ENCODE results near the gene FYB2. TPM values are rescaled to one million over a fixed set of nuclear protein-coding genes. Genes with fewer than 3 reads are reported as not detected.

FYB2 gene
- total RNA-seq, 1 experiment from 2014 or later: not detected

DNA sequence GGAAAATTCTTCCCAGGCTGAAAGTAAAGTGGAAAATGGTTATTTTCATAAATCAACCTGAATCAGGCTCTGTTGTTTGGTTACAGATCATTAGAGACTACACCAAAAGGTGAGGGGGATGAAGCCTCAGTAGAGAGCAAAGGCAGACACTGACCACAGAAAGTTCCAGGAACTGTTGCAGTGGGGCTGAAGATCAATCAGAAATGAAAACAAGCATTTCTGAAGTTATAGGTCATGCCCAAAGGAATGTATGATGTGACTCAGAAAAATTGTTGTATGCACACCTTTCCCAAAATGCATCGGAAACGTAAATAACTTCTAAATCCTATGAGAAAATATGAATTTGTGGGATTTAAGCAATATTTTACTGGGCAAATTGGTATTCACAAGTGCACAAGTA is 63.3 kb downstream of the FYB2 start:
- no peaks in the 10 kb centered on the region for H3K36me3 ChIP-seq
- no peaks in the 10 kb centered on the region for H3K9me3 ChIP-seq (replicated peaks)
- no peaks in the 10 kb centered on the region for H3K27me3 ChIP-seq
- no peak overlapping the region for H3K27ac ChIP-seq
- H3K4me3 ChIP-seq: no peak overlapping the region
- H3K4me1 ChIP-seq: no peaks in the 10 kb centered on the region
- no peak for DNase-seq

DNA sequence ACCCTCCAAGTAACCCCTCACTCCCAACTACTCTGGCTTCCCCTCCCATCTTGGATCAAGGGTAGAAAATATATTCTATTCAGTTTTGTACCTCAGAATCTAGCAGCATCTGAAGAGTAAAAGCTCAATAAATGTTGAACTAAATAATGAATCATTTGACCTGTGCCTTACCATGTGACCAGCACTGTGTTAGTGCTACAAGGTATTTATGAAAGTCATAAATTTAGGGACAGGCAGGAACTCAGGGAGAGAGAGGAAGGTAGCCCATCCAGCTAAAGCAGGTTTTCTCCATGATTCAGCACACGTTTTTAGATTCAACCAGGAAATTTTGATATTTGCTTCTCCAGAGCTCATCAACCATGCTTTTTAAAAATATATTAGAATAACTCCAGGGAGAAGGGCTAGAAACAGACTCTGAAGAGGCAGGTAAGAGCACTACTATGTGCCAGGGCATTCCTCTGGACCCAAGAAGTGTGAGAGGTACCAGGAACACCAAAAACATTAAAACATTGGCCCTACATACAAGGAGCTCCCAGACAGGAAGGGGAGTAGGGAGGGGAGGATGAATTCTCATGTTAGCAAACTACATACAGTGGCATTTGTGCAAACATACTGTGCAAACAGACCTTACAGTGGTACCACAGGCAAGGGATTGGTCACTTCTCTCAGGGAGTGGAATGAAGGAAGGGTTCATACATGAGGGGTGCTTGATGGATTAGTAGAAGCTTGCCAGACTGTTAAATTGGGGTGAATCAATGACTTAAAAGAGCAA is 64.3 kb downstream of the FYB2 start:
- no peaks in the 10 kb centered on the region for H3K36me3 ChIP-seq
- no peak for DNase-seq
- H3K27ac ChIP-seq: no peak overlapping the region
- no peaks in the 10 kb centered on the region for H3K27me3 ChIP-seq
- no peak overlapping the region for H3K4me3 ChIP-seq
- H3K9me3 ChIP-seq (replicated peaks): no peaks in the 10 kb centered on the region
- no peaks in the 10 kb centered on the region for H3K4me1 ChIP-seq

DNA sequence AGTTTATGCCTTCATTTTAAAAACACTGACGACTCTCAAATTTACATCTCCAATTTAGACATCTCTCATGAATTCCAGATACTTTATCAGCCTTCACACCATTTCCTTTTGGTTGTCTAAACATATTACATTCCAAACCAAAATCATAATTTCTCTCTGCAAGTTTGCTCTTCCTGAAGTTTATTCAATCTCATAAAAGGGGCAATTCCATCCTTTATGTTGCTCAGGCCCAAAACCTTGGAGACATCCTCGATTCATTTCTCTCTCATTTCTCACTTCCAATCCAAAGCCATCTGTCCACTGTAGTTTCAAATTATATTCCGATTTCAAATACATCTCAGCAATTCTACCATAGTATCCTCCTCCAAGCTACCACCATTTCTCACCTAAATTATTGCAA is 74.0 kb downstream of the FYB2 start:
- no peaks in the 10 kb centered on the region for H3K4me1 ChIP-seq
- no peak overlapping the region for H3K4me3 ChIP-seq
- DNase-seq: no peak
- no peak overlapping the region for H3K27ac ChIP-seq
- H3K27me3 ChIP-seq: no peaks in the 10 kb centered on the region
- no peaks in the 10 kb centered on the region for H3K9me3 ChIP-seq (replicated peaks)
- no peaks in the 10 kb centered on the region for H3K36me3 ChIP-seq

DNA sequence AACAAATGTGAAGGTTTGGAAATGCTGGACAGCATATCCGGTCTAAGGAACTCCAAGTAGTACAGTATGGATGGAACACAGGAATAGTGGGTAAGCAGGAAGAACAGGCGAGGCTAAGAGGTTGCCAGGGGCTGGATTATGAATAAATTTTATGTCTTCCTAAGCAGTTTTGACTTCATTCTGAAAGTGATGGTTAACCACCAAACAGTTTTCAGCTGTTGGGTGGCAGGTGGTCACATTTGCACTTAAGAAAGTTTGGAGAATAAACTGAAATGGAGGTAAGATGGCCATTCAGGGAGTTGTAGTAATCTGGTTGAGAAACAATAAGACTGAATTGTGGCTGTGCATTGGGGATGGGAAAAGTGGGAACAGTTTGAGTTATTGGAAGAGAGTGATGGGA is 90.2 kb downstream of the FYB2 start:
- no peak for DNase-seq
- Histone ChIP-seq H3K4me1 (no peaks in the 10 kb centered on the region), H3K9me3 (replicated peaks) (no peaks in the 10 kb centered on the region), H3K27me3 (no peaks in the 10 kb centered on the region), H3K27ac (no peak overlapping the region), H3K4me3 (no peak overlapping the region), H3K36me3 (no peaks in the 10 kb centered on the region)

DNA sequence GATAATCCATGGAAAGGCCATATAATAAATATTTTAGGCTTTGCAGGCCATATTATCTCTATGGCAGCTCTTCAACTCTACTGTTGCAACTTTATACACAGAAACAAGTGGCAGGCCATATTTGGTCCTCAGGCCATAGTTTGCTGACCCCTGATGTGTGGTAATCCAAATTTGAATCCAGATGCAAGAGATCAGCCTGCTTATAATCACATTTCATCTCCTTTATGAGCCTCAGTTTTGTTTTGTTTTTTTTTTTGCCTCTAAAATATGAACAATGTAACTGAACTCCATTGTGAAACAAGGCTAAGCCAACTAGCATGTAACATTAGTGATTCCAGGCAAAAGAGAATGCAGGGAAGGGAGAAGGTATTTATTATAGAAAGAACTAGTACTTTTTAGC is 92.5 kb downstream of the FYB2 start:
- H3K4me3 ChIP-seq: no peak overlapping the region
- H3K27ac ChIP-seq: no peak overlapping the region
- H3K4me1 ChIP-seq: no peaks in the 10 kb centered on the region
- no peaks in the 10 kb centered on the region for H3K9me3 ChIP-seq (replicated peaks)
- DNase-seq: no peak
- H3K36me3 ChIP-seq: no peaks in the 10 kb centered on the region
- no peaks in the 10 kb centered on the region for H3K27me3 ChIP-seq

DNA sequence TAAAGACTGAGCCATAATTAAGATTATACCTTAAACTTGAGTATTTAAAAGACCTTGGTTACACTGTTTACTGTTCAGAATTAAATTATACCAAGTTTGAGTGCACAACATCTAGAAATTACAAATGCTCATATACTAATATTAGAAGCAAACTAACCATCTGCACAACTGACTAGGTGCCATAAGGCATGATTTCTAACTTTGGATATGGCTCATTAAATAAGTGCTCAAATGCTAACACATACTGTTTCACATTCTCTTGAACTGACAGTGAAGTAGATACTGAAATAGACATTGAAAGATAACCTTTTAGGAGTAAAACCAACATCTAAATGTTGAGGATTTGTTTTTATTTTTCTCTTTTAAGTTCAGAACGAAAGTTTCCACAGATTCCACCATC is 100.0 kb downstream of the FYB2 start:
- Histone ChIP-seq H3K9me3 (replicated peaks) (no peaks in the 10 kb centered on the region), H3K4me1 (no peaks in the 10 kb centered on the region), H3K27ac (no peak overlapping the region), H3K27me3 (0 out of 2 replicates have a peak, but pooled peaks cover 2% of the 10 kb centered on the region), H3K36me3 (no peaks in the 10 kb centered on the region), H3K4me3 (no peak overlapping the region)
- no peak for DNase-seq

DNA sequence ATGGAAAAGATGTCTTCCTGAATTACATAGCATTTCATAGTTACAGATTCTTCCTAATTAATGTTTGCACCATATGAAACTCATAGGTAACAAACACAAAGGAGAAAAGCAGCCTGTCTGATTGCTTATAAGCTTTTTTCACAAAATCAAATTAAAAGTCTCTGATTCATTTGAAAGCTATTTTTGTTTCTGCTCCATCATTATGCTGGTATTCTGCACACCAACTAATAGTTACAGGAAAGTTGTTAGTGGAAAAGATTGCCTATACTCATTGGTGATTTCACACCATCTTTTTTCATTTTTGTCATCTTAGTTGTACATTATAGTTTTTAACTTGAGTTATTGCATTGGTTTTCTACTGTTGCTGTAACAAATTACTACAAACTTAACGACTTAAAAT is 104.0 kb downstream of the FYB2 start:
- no peaks in the 10 kb centered on the region for H3K36me3 ChIP-seq
- no peaks in the 10 kb centered on the region for H3K9me3 ChIP-seq (replicated peaks)
- no peaks in the 10 kb centered on the region for H3K4me1 ChIP-seq
- no peak overlapping the region for H3K4me3 ChIP-seq
- H3K27ac ChIP-seq: no peak overlapping the region
- no peak for DNase-seq
- 0 out of 2 replicates have a peak, but pooled peaks cover 2% of the 10 kb centered on the region for H3K27me3 ChIP-seq

DNA sequence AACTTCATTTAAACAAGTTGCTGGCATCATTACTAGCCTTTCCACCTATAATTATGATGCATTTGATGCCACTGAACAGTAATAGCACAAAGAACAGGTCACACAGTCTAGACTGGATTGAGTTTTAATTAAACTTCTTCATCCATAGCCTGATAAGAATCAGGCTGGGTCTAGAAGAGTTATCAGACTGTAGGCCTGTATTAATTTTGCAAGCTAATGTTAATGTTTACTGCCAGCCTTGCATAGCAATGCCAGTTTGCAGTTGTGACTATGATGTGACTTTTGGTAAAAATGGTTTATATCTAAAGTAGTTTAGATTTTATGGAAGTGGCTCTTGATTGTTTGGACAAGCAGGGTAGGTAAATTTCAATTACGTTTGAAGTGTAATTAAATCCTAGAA is 106.1 kb downstream of the FYB2 start:
- Histone ChIP-seq H3K4me1 (no peaks in the 10 kb centered on the region), H3K27ac (no peak overlapping the region), H3K36me3 (no peaks in the 10 kb centered on the region), H3K9me3 (replicated peaks) (no peaks in the 10 kb centered on the region), H3K27me3 (0 out of 2 replicates have a peak, but pooled peaks cover 2% of the 10 kb centered on the region), H3K4me3 (no peak overlapping the region)
- DNase-seq: no peak

DNA sequence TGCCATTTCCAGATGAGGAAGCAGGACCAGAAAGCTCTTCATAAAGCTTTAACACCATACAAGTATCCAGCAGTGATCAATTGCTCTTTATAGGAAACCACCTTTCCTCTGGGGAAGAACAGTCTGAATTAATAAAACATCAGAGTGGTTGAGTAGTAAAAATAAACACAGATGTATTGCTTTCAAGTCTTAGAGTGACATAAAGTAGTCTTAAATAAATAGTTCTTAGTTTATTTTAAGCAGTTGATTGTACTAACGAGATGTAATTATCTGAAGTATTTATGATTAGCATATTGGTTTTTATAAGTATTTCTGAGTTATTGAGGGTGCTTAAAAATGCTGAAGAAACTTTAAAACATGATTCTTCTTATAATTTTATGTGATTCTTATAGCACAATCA is 107.1 kb downstream of the FYB2 start:
- Histone ChIP-seq H3K9me3 (replicated peaks) (no peaks in the 10 kb centered on the region), H3K27me3 (no peaks in the 10 kb centered on the region), H3K27ac (no peak overlapping the region), H3K4me1 (no peaks in the 10 kb centered on the region), H3K4me3 (no peak overlapping the region), H3K36me3 (no peaks in the 10 kb centered on the region)
- no peak for DNase-seq

DNA sequence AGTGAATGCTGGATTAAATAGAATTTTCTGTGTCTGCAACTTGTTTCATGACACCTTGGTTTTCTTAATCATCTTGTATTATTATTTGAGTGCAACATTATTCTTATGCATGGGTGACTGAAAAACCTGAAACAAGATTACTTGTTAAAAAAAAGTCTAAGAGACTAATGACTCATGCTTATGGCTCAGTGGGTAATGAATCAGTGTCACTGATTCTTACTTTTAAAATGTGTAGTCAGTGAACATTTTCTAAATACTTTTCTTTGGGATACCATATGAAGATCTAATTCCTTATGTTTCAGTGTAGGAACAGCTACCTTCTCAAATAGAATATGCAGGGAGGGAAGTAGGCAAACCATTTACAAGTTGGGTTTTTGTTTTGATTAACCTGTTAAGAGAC is 108.6 kb downstream of the FYB2 start:
- Histone ChIP-seq H3K9me3 (replicated peaks) (no peaks in the 10 kb centered on the region), H3K4me1 (no peaks in the 10 kb centered on the region), H3K4me3 (no peak overlapping the region), H3K27me3 (no peaks in the 10 kb centered on the region), H3K36me3 (no peaks in the 10 kb centered on the region), H3K27ac (no peak overlapping the region)
- no peak for DNase-seq

DNA sequence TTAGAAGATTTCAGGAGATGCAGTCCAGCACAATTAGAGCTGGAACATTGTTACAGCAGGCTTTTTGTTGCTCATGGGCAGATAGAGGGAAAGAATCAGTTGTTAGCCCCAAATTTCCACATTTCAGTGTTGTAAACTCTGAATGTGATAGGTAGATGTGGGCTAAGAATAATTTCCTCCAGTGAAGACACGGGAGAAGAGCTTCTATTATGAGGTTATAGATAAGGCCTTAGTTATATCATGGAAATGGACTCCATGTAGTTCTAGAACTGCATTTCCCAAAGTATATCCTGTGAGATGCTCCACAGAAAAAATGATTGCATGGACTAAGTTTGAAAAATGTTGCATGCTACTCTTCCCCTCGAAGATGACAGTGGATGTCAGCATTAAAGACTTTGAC is 109.2 kb downstream of the FYB2 start:
- Histone ChIP-seq H3K36me3 (no peaks in the 10 kb centered on the region), H3K9me3 (replicated peaks) (no peaks in the 10 kb centered on the region), H3K4me1 (no peaks in the 10 kb centered on the region), H3K27me3 (no peaks in the 10 kb centered on the region), H3K27ac (no peak overlapping the region), H3K4me3 (no peak overlapping the region)
- no peak for DNase-seq

DNA sequence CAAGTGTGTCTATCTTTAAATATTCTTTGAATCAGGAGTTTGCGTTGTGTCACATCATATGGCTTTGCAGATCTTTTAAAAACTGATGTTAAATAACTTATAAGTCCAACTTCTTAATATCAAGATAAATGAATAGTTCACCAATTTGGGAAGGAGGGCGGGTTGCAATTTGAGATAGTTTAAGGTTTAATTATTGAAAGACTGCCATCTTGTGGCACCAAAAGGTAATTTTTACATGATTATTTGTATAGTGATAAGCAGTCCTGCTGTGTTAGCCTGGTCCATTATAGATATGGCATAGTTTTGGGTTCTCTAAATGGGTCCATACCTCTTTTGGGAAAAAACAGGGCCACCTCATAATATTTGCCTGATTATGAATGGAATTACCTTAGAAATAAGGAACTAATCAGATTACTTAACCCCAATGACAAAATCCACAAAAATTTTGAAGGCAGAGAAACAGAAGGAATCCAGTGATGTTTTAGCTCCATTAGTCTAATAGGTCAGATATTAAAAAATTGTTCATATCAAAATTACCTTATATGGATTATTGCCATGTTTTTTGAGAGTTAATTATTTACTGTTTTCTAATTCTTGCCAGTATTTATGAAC is 109.8 kb downstream of the FYB2 start:
- no peak overlapping the region for H3K4me3 ChIP-seq
- peak; percentile 4 to 66 for DNase-seq
- H3K9me3 ChIP-seq (replicated peaks): no peaks in the 10 kb centered on the region
- H3K4me1 ChIP-seq: no peaks in the 10 kb centered on the region
- H3K27me3 ChIP-seq: no peaks in the 10 kb centered on the region
- H3K36me3 ChIP-seq: no peaks in the 10 kb centered on the region
- H3K27ac ChIP-seq: no peak overlapping the region

DNA sequence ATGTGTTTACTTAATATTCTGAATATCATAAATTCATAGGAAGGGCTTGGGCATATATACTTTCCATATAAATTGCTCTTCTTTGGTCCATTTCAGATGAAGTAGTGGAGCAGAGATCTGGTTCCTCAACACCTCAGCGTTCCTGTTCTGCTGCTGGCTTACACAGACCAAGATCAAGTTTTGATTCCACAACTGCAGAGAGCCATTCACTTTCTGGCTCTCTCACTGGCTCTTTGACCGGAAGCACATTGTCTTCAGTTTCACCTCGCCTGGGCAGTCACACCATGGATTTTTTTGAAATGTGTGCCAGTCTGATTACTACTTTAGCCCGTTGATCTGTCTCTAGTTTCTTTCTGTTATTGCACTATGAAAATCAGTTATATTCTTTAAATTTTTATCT is 111.8 kb downstream of the FYB2 start:
- H3K4me3 ChIP-seq: no peak overlapping the region
- no peaks in the 10 kb centered on the region for H3K4me1 ChIP-seq
- H3K9me3 ChIP-seq (replicated peaks): no peaks in the 10 kb centered on the region
- DNase-seq: no peak
- no peaks in the 10 kb centered on the region for H3K27me3 ChIP-seq
- H3K27ac ChIP-seq: no peak overlapping the region
- no peaks in the 10 kb centered on the region for H3K36me3 ChIP-seq

DNA sequence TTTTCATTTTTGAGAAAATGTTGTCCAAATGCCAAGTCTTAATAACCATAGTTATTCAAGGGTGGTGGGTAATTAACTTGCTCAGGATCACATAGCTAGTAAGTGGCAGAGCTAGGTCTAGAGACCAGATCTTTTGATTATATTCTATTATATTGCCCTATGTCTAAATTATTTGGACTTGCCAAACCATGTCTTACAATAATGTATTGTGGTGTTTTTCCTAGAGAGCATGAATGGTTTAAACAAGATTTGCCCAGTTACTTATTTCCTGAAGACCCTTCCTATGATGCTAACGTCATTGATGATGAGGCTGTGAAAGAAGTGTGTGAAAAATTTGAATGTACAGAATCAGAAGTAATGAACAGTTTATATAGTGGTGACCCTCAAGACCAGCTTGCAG is 115.5 kb downstream of the FYB2 start:
- no peaks in the 10 kb centered on the region for H3K27me3 ChIP-seq
- no peak overlapping the region for H3K4me3 ChIP-seq
- no peaks in the 10 kb centered on the region for H3K9me3 ChIP-seq (replicated peaks)
- H3K36me3 ChIP-seq: no peaks in the 10 kb centered on the region
- no peak overlapping the region for H3K27ac ChIP-seq
- no peak for DNase-seq
- H3K4me1 ChIP-seq: no peaks in the 10 kb centered on the region

DNA sequence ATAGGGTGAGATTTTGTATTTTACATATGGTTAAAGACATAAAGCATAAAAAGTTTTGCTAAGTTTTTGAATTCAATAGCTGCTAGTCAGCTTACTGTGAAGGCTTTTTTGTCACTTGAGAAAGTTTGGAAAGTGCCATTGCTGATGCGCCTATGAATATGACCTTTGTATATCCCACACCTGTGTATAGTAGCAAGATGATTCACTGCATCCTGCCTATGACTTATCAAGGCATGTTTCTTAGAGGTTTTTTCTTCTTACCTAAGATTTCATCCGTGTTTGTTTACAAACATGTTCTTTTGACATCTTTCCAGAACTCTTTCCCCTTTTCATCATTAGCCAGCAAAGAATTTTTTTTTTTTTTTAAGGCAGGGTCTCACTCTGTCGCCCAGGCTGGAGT is 122.5 kb downstream of the FYB2 start:
- no peak overlapping the region for H3K4me3 ChIP-seq
- H3K36me3 ChIP-seq: no peaks in the 10 kb centered on the region
- no peaks in the 10 kb centered on the region for H3K27me3 ChIP-seq
- no peaks in the 10 kb centered on the region for H3K9me3 ChIP-seq (replicated peaks)
- H3K27ac ChIP-seq: no peak overlapping the region
- no peaks in the 10 kb centered on the region for H3K4me1 ChIP-seq
- no peak for DNase-seq

DNA sequence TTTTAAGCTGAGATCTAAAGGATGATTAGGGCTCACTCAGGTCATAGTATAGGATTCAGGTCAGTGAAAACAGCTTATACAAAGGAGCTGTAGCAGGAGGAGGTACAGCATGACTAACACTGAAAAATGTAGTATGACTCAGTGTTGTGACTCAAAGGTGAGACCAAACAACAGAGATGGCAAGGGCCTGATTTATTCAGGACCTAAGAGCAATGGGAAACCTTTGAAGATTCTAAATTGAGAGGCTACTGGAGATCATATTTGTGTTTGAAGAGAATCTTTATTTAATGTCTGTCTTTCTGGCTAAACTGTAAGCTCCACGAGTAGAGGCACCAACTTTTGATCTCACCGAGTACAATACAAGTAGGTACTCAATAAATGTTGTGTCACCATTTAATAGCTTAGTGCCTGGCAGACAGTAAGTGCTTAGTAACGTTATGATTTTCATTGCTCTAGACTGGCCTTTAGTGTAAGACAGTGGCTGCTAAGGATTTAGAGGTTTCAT is 130.6 kb downstream of the FYB2 start:
- no peak overlapping the region for H3K4me3 ChIP-seq
- 0 out of 2 replicates have a peak, but pooled peaks cover 6% of the 10 kb centered on the region for H3K27me3 ChIP-seq
- no peaks in the 10 kb centered on the region for H3K4me1 ChIP-seq
- no peaks in the 10 kb centered on the region for H3K9me3 ChIP-seq (replicated peaks)
- H3K27ac ChIP-seq: no peak overlapping the region
- DNase-seq: no peak
- no peaks in the 10 kb centered on the region for H3K36me3 ChIP-seq

Measured in SJCRH30 (cell line).